ENCODE results near the gene DDX17. TPM values are rescaled to one million over a fixed set of nuclear protein-coding genes. Genes with fewer than 3 reads are reported as not detected.

The DDX17 gene
- total and polyA plus RNA-seq, 2 donors from 2014 or later: 133 to 509 TPM

DNA sequence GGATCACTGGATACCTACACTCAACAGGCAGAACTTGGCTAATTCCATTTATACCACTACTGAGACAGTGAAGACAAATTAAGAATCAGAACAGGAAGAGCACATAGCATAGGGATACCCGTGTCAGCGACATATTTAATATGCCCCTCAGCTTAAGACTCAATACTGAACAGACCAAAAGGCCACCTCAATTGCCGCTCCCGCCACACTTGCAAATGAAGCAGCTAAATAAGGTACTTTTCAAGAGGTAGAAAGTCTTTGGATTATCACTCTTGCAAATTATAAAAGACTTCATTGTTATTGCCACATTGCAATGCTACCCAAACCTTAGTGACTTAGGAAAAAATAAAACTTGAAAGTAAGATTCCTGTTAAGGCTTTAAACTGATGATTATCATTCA is 3.1 kb downstream of the DDX17 start:
- H3K36me3 ChIP-seq (ENCODE audit: control insufficient read depth in 2 of 3, insufficient read depth in 3 of 3, low read length in 3 of 3): peaks cover 10 to 47% (median 19%) of the 10 kb centered on the region in 3 donors
- peak overlapping the region; percentile 48 to 92 (median 84) for H3K4me3 ChIP-seq (ENCODE audit: low read length in 3 of 3)
- H3K27ac ChIP-seq (ENCODE audit: low read depth in 2 of 2, low read length in 2 of 2): no peak overlapping the region
- intact Hi-C loops (cut with DNase I): no loop called here
- DNase-seq (no peak), FAIRE-seq (no peak)
- peaks cover 0 to 21% (median 21%) of the 10 kb centered on the region in 3 donors for H3K4me1 ChIP-seq (ENCODE audit: control insufficient read depth in 2 of 3, insufficient read depth in 2 of 3, low read depth in 1 of 3, low read length in 3 of 3)
- H3K9me3 ChIP-seq (ENCODE audit: control insufficient read depth in 2 of 3, insufficient read depth in 1 of 3, low read length in 3 of 3): no peaks in the 10 kb centered on the region
- TF ChIP-seq, protein P1, sequence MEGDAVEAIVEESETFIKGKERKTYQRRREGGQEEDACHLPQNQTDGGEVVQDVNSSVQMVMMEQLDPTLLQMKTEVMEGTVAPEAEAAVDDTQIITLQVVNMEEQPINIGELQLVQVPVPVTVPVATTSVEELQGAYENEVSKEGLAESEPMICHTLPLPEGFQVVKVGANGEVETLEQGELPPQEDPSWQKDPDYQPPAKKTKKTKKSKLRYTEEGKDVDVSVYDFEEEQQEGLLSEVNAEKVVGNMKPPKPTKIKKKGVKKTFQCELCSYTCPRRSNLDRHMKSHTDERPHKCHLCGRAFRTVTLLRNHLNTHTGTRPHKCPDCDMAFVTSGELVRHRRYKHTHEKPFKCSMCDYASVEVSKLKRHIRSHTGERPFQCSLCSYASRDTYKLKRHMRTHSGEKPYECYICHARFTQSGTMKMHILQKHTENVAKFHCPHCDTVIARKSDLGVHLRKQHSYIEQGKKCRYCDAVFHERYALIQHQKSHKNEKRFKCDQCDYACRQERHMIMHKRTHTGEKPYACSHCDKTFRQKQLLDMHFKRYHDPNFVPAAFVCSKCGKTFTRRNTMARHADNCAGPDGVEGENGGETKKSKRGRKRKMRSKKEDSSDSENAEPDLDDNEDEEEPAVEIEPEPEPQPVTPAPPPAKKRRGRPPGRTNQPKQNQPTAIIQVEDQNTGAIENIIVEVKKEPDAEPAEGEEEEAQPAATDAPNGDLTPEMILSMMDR (IDR thresholded peaks at IDR 0.05; ENCODE audit: borderline replicate concordance, extremely low read depth, insufficient read depth): no peak
- H3K9ac ChIP-seq (ENCODE audit: low read length in 3 of 3): peak overlapping the region in 2 of 3 donors; percentile 98 to 99
- H3K27me3 ChIP-seq (ENCODE audit: control insufficient read depth, insufficient read depth, low read length): no peaks in the 10 kb centered on the region

DNA sequence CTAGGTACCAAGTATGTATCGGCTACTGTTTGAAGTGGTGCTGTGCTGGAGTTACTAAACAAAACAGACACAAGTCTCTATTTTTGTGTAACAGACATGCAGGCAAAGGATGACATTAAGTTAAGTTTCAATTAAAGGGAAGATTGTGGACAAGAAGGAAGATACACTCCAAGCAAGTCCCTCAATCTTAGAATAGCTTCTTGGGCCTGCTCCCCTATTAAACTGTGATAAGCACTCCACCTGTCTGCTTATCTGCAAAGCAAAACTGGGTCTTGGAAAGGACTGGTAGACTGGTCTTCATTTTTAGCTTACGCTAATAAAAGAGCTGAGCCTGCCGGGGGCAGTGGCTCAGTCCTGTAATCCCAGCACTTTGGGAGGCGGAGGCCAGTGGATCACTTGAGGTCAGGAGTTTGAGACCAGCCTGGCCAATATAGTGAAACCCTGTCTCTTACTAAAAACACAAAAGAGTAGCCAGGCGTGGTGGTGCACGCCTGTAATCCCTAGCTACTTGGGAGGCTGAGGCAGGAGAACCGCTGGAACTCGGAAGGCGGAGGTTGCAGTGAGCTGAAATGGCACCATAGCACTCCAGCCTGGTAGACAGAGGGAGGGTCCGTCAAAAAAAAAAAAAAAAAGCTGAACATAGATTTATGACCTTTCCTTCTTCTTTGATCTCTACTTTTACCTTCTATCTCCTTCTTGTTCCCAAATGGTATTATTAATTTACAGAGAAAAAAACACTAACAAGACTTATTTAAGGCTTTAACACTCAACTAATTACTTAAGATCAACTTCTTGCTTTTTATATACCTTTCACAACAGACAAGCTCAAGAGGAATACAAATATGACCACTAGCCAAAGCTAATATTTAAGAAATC is 4.1 kb downstream of the DDX17 start:
- Histone ChIP-seq H3K27ac (ENCODE audit: low read depth in 2 of 2, low read length in 2 of 2) (no peak overlapping the region), H3K9me3 (ENCODE audit: control insufficient read depth in 2 of 3, insufficient read depth in 1 of 3, low read length in 3 of 3) (no peaks in the 10 kb centered on the region), H3K36me3 (ENCODE audit: control insufficient read depth in 2 of 3, insufficient read depth in 3 of 3, low read length in 3 of 3) (peaks cover 15 to 52% (median 23%) of the 10 kb centered on the region in 3 donors), H3K27me3 (ENCODE audit: control insufficient read depth, insufficient read depth, low read length) (no peaks in the 10 kb centered on the region), H3K4me1 (ENCODE audit: control insufficient read depth in 2 of 3, insufficient read depth in 2 of 3, low read depth in 1 of 3, low read length in 3 of 3) (peaks cover 0 to 21% (median 20%) of the 10 kb centered on the region in 3 donors), H3K9ac (ENCODE audit: low read length in 3 of 3) (peak overlapping the region in 1 of 3 donors; percentile 99), H3K4me3 (ENCODE audit: low read length in 3 of 3) (peak overlapping the region in 1 of 3 donors; percentile 84)
- intact Hi-C loops (cut with DNase I): no loop called here
- DNase-seq: no peak
- TF ChIP-seq, protein P1 (IDR thresholded peaks at IDR 0.05; ENCODE audit: borderline replicate concordance, extremely low read depth, insufficient read depth): no peak
- FAIRE-seq: no peak

DNA sequence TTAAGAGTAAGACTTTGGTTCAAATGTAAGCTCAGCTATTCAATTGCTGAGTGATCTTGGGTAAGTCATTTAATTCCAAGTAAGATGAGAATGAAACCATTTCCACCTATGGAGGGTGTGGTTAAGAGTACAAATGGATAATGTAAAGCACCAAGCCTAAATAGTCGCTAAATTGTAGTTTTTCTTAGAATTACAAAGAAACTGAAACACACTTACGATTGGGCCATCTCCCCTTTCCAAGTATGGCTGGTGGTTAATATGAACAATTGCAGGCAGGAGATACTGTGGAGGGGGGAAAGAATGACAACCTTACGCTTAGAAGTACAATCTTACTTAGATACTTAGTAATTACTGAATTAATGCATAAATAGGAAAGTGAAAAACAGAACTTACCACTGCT is 8.2 kb downstream of the DDX17 start:
- Histone ChIP-seq H3K4me3 (ENCODE audit: low read length in 3 of 3) (no peak overlapping the region), H3K27ac (ENCODE audit: low read depth in 2 of 2, low read length in 2 of 2) (no peak overlapping the region), H3K36me3 (ENCODE audit: control insufficient read depth in 2 of 3, insufficient read depth in 3 of 3, low read length in 3 of 3) (peaks cover 27 to 83% (median 54%) of the 10 kb centered on the region in 3 donors), H3K27me3 (ENCODE audit: control insufficient read depth, insufficient read depth, low read length) (no peaks in the 10 kb centered on the region), H3K4me1 (ENCODE audit: control insufficient read depth in 2 of 3, insufficient read depth in 2 of 3, low read depth in 1 of 3, low read length in 3 of 3) (peaks cover 0 to 9% (median 8%) of the 10 kb centered on the region in 3 donors), H3K9me3 (ENCODE audit: control insufficient read depth in 2 of 3, insufficient read depth in 1 of 3, low read length in 3 of 3) (no peaks in the 10 kb centered on the region), H3K9ac (ENCODE audit: low read length in 3 of 3) (no peak overlapping the region)
- no peak for DNase-seq
- FAIRE-seq: no peak
- intact Hi-C loops (cut with DNase I): no loop called here
- TF ChIP-seq, protein P1 (IDR thresholded peaks at IDR 0.05; ENCODE audit: borderline replicate concordance, extremely low read depth, insufficient read depth): no peak
